Fibroblast of lung (primary cell): Measurements from ENCODE around the gene POFUT1. TPM values are rescaled to one million over a fixed set of nuclear protein-coding genes. Genes with fewer than 3 reads are reported as not detected.

Experiments
- DNase-seq, 2 donors: peaks; one replicate each; pipeline versions ENCODE4 v3.0.0 to v3.0.0-alpha.2; 2010; ENCODE audit warnings: low read depth in 2 of 2
- H2AFZ ChIP-seq: 2 replicates; pipeline ENCODE4 v1.5.1; 2012; ENCODE audit warnings: low read length, control low read depth, inconsistent platforms
- H3K27ac ChIP-seq: 2 replicates; pipeline ENCODE4 v1.5.1; 2011; ENCODE audit warnings: low read length, control low read depth; ENCODE audit not compliant: insufficient read depth
- H3K27me3 ChIP-seq: 2 replicates; pipeline ENCODE4 v1.5.1; 2011; ENCODE audit warnings: mild to moderate bottlenecking, low read length; ENCODE audit not compliant: control insufficient read depth, insufficient read depth
- H3K36me3 ChIP-seq: 2 replicates; pipeline ENCODE4 v1.5.1; 2011; ENCODE audit warnings: low read length; ENCODE audit not compliant: control insufficient read depth, insufficient read depth
- H3K4me1 ChIP-seq: 2 replicates; pipeline ENCODE4 v1.5.1; 2011; ENCODE audit warnings: low read length; ENCODE audit not compliant: control insufficient read depth, insufficient read depth; ENCODE audit errors: extremely low read depth
- H3K4me2 ChIP-seq: 2 replicates; pipeline ENCODE4 v1.5.1; 2011; ENCODE audit warnings: low read length, control low read depth; ENCODE audit not compliant: insufficient read depth; ENCODE audit errors: extremely low read depth
- H3K4me3 ChIP-seq, 4 experiments: fragments of 200-600 bp in 1 of 4; sonication (generic) in 1 of 4; replicated peaks in 1 of 4; 2 replicates each; pipeline ENCODE4 v1.5.1; 2011 to 2016; ENCODE audit warnings: low read length in 4 of 4, low read depth in 3 of 4, mild to moderate bottlenecking in 3 of 4, control low read depth in 2 of 4, inconsistent platforms in 1 of 4, mixed read lengths in 1 of 4; ENCODE audit not compliant: insufficient read depth in 1 of 4; ENCODE audit errors: control extremely low read depth in 1 of 4
- H3K79me2 ChIP-seq: 2 replicates; pipeline ENCODE4 v1.5.1; 2012; ENCODE audit warnings: mild to moderate bottlenecking, low read length, inconsistent platforms; ENCODE audit not compliant: control insufficient read depth, insufficient read depth
- H3K9ac ChIP-seq: 2 replicates; pipeline ENCODE4 v1.5.1; 2011; ENCODE audit warnings: mild to moderate bottlenecking, low read length, control low read depth; ENCODE audit not compliant: insufficient read depth
- H3K9me3 ChIP-seq: 2 replicates; pipeline ENCODE4 v1.5.1; 2012; ENCODE audit warnings: low read depth, low read length; ENCODE audit not compliant: control insufficient read depth, insufficient read depth
- H4K20me1 ChIP-seq: 2 replicates; pipeline ENCODE4 v1.5.1; 2011; ENCODE audit warnings: low read length; ENCODE audit not compliant: control insufficient read depth, insufficient read depth; ENCODE audit errors: extremely low read depth
- EZH2 ChIP-seq: IDR thresholded peaks from 2 replicates; pipeline ENCODE4 v1.5.1; 2012; ENCODE audit warnings: low read length, control low read depth, mild to moderate bottlenecking; ENCODE audit errors: missing control alignments
- polyA plus RNA-seq, 2 donors: library from polyadenylated mRNA; depleted of rRNA in 1 of 2; stranded (reverse) in 1 of 2; unstranded in 1 of 2; fragments of >200 nt; gene quantifications; 2 replicates each; pipeline ENCODE4 v1.2.1, GENCODE V29; 2011 to 2012; ENCODE audit warnings: missing spikeins in 1 of 2
- total RNA-seq: library from RNA; depleted of rRNA; stranded (reverse); fragments of >200 nt; gene quantifications from 2 replicates; pipeline ENCODE4 v1.2.1, GENCODE V29; 2014
- TF ChIP-seq, protein P1 (sequence below), 2 donors: IDR thresholded peaks in 1 of 2; conservative IDR thresholded peaks in 1 of 2; 1 replicate in 1 of 2; 2 replicates in 1 of 2; pipeline ENCODE4 v1.5.1; 2011 to 2012; ENCODE audit warnings: low read length in 2 of 2, control low read depth in 1 of 2, inconsistent platforms in 1 of 2, low read depth in 1 of 2, mild to moderate bottlenecking in 1 of 2

Gene POFUT1
- total and polyA plus RNA-seq, 2 donors (not counting 1 experiment from before 2014, with no cell fraction given): 32.4 to 41.0 TPM

DNA sequence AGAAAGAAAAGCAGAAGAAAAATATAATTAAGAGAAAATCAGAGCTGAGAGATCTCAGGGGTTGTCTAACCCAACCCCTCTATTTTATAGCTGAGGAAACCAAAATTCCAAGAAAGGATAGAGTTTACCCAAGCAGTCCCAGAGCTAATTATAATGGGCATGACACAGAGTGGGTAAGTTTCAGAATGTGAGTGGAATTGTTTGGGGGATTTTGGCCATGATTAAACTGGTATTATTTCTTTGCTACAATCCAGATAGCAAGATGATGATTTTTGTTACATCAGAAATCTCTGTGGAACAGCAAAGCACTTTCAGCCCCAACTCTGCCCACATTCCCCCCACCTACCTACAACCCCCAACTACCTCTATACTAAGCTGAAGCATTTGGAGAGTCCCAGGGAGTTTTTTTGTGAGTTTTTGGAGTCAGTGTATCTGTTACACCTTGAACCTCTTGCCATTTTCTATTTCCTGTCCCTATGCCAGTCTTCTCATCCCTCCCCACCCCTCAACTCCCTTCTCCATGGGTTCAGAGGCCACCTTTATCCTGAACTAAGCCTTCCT, 24.7 kb downstream of the POFUT1 start:
- Histone ChIP-seq H3K9ac (no peak overlapping the region), H3K27me3 (no peaks in the 10 kb centered on the region), H3K4me1 (no peaks in the 10 kb centered on the region), H3K4me3 (no peak overlapping the region), H4K20me1 (no peaks in the 10 kb centered on the region), H2AFZ (no peak overlapping the region), H3K27ac (no peak overlapping the region), H3K79me2 (no peaks in the 10 kb centered on the region), H3K36me3 (peaks cover 20% of the 10 kb centered on the region), H3K4me2 (no peak overlapping the region), H3K9me3 (no peaks in the 10 kb centered on the region)
- TF ChIP-seq EZH2: no peak
- TF ChIP-seq, protein P1, sequence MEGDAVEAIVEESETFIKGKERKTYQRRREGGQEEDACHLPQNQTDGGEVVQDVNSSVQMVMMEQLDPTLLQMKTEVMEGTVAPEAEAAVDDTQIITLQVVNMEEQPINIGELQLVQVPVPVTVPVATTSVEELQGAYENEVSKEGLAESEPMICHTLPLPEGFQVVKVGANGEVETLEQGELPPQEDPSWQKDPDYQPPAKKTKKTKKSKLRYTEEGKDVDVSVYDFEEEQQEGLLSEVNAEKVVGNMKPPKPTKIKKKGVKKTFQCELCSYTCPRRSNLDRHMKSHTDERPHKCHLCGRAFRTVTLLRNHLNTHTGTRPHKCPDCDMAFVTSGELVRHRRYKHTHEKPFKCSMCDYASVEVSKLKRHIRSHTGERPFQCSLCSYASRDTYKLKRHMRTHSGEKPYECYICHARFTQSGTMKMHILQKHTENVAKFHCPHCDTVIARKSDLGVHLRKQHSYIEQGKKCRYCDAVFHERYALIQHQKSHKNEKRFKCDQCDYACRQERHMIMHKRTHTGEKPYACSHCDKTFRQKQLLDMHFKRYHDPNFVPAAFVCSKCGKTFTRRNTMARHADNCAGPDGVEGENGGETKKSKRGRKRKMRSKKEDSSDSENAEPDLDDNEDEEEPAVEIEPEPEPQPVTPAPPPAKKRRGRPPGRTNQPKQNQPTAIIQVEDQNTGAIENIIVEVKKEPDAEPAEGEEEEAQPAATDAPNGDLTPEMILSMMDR (conservative IDR thresholded peaks at IDR 0.05 in 1 of 2, IDR thresholded peaks at IDR 0.05 in 1 of 2; ENCODE audit: low read depth in 1 of 2, low read length in 2 of 2): no peak
- no peak for DNase-seq

GRCh38 chr20:32233286-32233685, 25.6 kb downstream of the POFUT1 start:
- no peak for TF ChIP-seq EZH2
- TF ChIP-seq, protein P1 (conservative IDR thresholded peaks at IDR 0.05 in 1 of 2, IDR thresholded peaks at IDR 0.05 in 1 of 2; ENCODE audit: low read depth in 1 of 2, low read length in 2 of 2): no peak
- Histone ChIP-seq H3K9ac (no peak overlapping the region), H2AFZ (no peak overlapping the region), H3K79me2 (no peaks in the 10 kb centered on the region), H3K4me2 (no peak overlapping the region), H3K27me3 (no peaks in the 10 kb centered on the region), H3K4me3 (no peak overlapping the region), H3K4me1 (no peaks in the 10 kb centered on the region), H3K9me3 (no peaks in the 10 kb centered on the region), H3K36me3 (peaks cover 20% of the 10 kb centered on the region), H3K27ac (no peak overlapping the region), H4K20me1 (no peaks in the 10 kb centered on the region)
- no peak for DNase-seq

- Histone ChIP-seq H2AFZ (no peak overlapping the region), H3K27ac (no peak overlapping the region), H3K4me3 (no peak overlapping the region), H3K4me1 (no peaks in the 10 kb centered on the region), H3K4me2 (no peak overlapping the region), H3K9ac (no peak overlapping the region), H3K9me3 (no peaks in the 10 kb centered on the region), H4K20me1 (no peaks in the 10 kb centered on the region), H3K79me2 (no peaks in the 10 kb centered on the region), H3K27me3 (no peaks in the 10 kb centered on the region), H3K36me3 (peaks cover 20% of the 10 kb centered on the region)
- DNase-seq: no peak
- TF ChIP-seq, protein P1 (conservative IDR thresholded peaks at IDR 0.05 in 1 of 2, IDR thresholded peaks at IDR 0.05 in 1 of 2; ENCODE audit: low read depth in 1 of 2, low read length in 2 of 2): no peak
- no peak for TF ChIP-seq EZH2
Measured at GRCh38 chr20:32234135-32234808, 26.6 kb downstream of the POFUT1 start.
